Mesenchymal stem cell (in vitro differentiated cells and primary cell): ENCODE data around the gene AFF1.

Experiments
- DNase-seq: peaks from one replicate; pipeline ENCODE4 v3.0.0-alpha.2; 2013
- H2AFZ ChIP-seq: one replicate; pipeline ENCODE4 v1.6.1; 2013; ENCODE audit warnings: low read depth, mild to moderate bottlenecking, control low read depth, inconsistent platforms, low read length, moderate library complexity
- H2AK5ac ChIP-seq: 2 replicates; pipeline ENCODE4 v1.6.1; 2013; ENCODE audit warnings: low read length, moderate library complexity, mild to moderate bottlenecking, inconsistent platforms; ENCODE audit not compliant: severe bottlenecking
- H2BK120ac ChIP-seq: one replicate; pipeline ENCODE4 v1.6.1; 2013; ENCODE audit warnings: low read depth, mild to moderate bottlenecking, inconsistent platforms, low read length, moderate library complexity
- H2BK12ac ChIP-seq, 2 experiments: one replicate each; pipeline ENCODE4 v1.6.1; 2013; ENCODE audit warnings: inconsistent platforms in 2 of 2, low read length in 2 of 2, mild to moderate bottlenecking in 2 of 2, moderate library complexity in 2 of 2, control low read depth in 1 of 2
- H2BK15ac ChIP-seq: one replicate; pipeline ENCODE4 v1.6.1; 2013; ENCODE audit warnings: mild to moderate bottlenecking, low read depth, inconsistent platforms; ENCODE audit not compliant: poor library complexity, severe bottlenecking
- H2BK5ac ChIP-seq: 2 replicates; pipeline ENCODE4 v1.6.1; 2013; ENCODE audit warnings: low read depth, mild to moderate bottlenecking, low read length, control low read depth, inconsistent platforms; ENCODE audit not compliant: poor library complexity, severe bottlenecking
- H3K14ac ChIP-seq, 2 experiments: one replicate each; pipeline ENCODE4 v1.6.1; 2013; ENCODE audit warnings: inconsistent platforms in 2 of 2, low read length in 2 of 2, control low read depth in 1 of 2, mild to moderate bottlenecking in 1 of 2, moderate library complexity in 1 of 2
- H3K18ac ChIP-seq, 2 experiments: one replicate each; pipeline ENCODE4 v1.6.1; 2013; ENCODE audit warnings: inconsistent platforms in 2 of 2, low read length in 2 of 2, control low read depth in 1 of 2, low read depth in 1 of 2, mild to moderate bottlenecking in 1 of 2
- H3K23ac ChIP-seq, 2 experiments: one replicate each; pipeline ENCODE4 v1.6.1; 2013; ENCODE audit warnings: inconsistent platforms in 2 of 2, low read length in 2 of 2, mild to moderate bottlenecking in 2 of 2, moderate library complexity in 2 of 2, control low read depth in 1 of 2
- H3K27ac ChIP-seq: 2 replicates; pipeline ENCODE4 v1.5.1; 2013; ENCODE audit warnings: mild to moderate bottlenecking, moderate library complexity, low read length, control low read depth, inconsistent platforms; ENCODE audit not compliant: poor library complexity, severe bottlenecking
- H3K27me3 ChIP-seq, 2 experiments: 2 replicates each; pipeline versions ENCODE4 v1.6.1 to v1.7.0; 2013; ENCODE audit warnings: low read length in 2 of 2, mild to moderate bottlenecking in 2 of 2, moderate library complexity in 2 of 2, control low read depth in 1 of 2, inconsistent platforms in 1 of 2; ENCODE audit not compliant: control insufficient read depth in 1 of 2, insufficient read depth in 1 of 2
- H3K36me3 ChIP-seq, 2 experiments: 2 replicates each; pipeline versions ENCODE4 v1.6.1 to v1.7.0; 2013; ENCODE audit warnings: low read length in 2 of 2, control low read depth in 1 of 2, inconsistent platforms in 1 of 2, low read depth in 1 of 2, mild to moderate bottlenecking in 1 of 2; ENCODE audit not compliant: insufficient read depth in 2 of 2, control insufficient read depth in 1 of 2
- H3K4ac ChIP-seq, 2 experiments: one replicate each; pipeline ENCODE4 v1.6.1; 2013; ENCODE audit warnings: inconsistent platforms in 2 of 2, low read length in 2 of 2, mild to moderate bottlenecking in 2 of 2, moderate library complexity in 2 of 2, control low read depth in 1 of 2, low read depth in 1 of 2
- H3K4me1 ChIP-seq: 2 replicates; pipeline ENCODE4 v1.6.1; 2013; ENCODE audit warnings: low read depth, low read length, control low read depth; ENCODE audit not compliant: control insufficient read depth, insufficient read depth
- H3K4me2 ChIP-seq: 2 replicates; pipeline ENCODE4 v1.6.1; 2013; ENCODE audit warnings: low read length, mild to moderate bottlenecking, inconsistent platforms; ENCODE audit not compliant: poor library complexity, severe bottlenecking
- H3K4me3 ChIP-seq, 2 experiments: 2 replicates each; pipeline versions ENCODE4 v1.5.1 to v1.7.0; 2013; ENCODE audit warnings: low read length in 2 of 2, mild to moderate bottlenecking in 2 of 2, control low read depth in 1 of 2, low read depth in 1 of 2; ENCODE audit not compliant: insufficient read depth in 1 of 2
- H3K79me1 ChIP-seq: replicated peaks from 2 replicates; pipeline ENCODE4 v1.6.1; 2013; ENCODE audit warnings: mild to moderate bottlenecking, control low read depth, low read length, inconsistent platforms; ENCODE audit not compliant: poor library complexity, severe bottlenecking
- H3K9ac ChIP-seq: 2 replicates; pipeline ENCODE4 v1.7.0; 2013; ENCODE audit warnings: mild to moderate bottlenecking, low read length, moderate library complexity
- H3K9me3 ChIP-seq: 2 replicates; pipeline ENCODE4 v1.7.0; 2013; ENCODE audit warnings: mild to moderate bottlenecking, low read length; ENCODE audit not compliant: control insufficient read depth
- H4K8ac ChIP-seq: one replicate; pipeline ENCODE4 v1.6.1; 2013; ENCODE audit warnings: inconsistent platforms, mild to moderate bottlenecking, low read length, moderate library complexity
- H4K91ac ChIP-seq: one replicate; pipeline ENCODE4 v1.6.1; 2013; ENCODE audit warnings: mild to moderate bottlenecking, low read length, inconsistent platforms
- WGBS: methylation state at CpG from one replicate; pipeline ENCODE4 v1.1.7; 2013; ENCODE audit warnings: mixed read lengths; 5-methylcytosine and 5-hydroxymethylcytosine counted together

Gene AFF1

GRCh38 chr4:87185146-87185870, 250.5 kb downstream of the AFF1 start:
- Histone ChIP-seq H2BK5ac (no peak overlapping the region), H3K9ac (no peak overlapping the region), H4K8ac (no peak overlapping the region), H3K23ac (no peak overlapping the region), H3K4me1 (no peaks in the 10 kb centered on the region), H2BK15ac (no peak overlapping the region), H2AFZ (no peak overlapping the region), H2BK12ac (no peak overlapping the region), H3K18ac (no peak overlapping the region), H2BK120ac (no peak overlapping the region), H3K4ac (no peak overlapping the region), H3K36me3 (no peaks in the 10 kb centered on the region), H4K91ac (no peak overlapping the region), H2AK5ac (no peak overlapping the region), H3K14ac (no peak overlapping the region), H3K79me1 (peaks cover 8% of the 10 kb centered on the region), H3K9me3 (no peaks in the 10 kb centered on the region), H3K27me3 (no peaks in the 10 kb centered on the region), H3K4me3 (no peak overlapping the region), H3K4me2 (no peak overlapping the region), H3K27ac (no peak overlapping the region)
- 97% methylated on average over 5 of the region's 5 CpGs for WGBS
- DNase-seq, result no peak

GRCh38 chr4:87188048-87188447, 253.2 kb downstream of the AFF1 start:
- no peak for DNase-seq
- H3K36me3 ChIP-seq, result peaks cover 0 to 5% of the 10 kb centered on the region in 2 experiments
- H4K8ac ChIP-seq, result no peak overlapping the region
- H3K4ac ChIP-seq, result no peak overlapping the region
- H3K9me3 ChIP-seq, result no peaks in the 10 kb centered on the region
- peaks cover 10% of the 10 kb centered on the region for H3K79me1 ChIP-seq
- H4K91ac ChIP-seq, result no peak overlapping the region
- H2BK120ac ChIP-seq, result no peak overlapping the region
- H2BK12ac ChIP-seq, result no peak overlapping the region
- no peaks in the 10 kb centered on the region for H3K27me3 ChIP-seq
- H2BK5ac ChIP-seq, result no peak overlapping the region
- no peak overlapping the region for H3K4me2 ChIP-seq
- no peak overlapping the region for H3K14ac ChIP-seq
- H2BK15ac ChIP-seq, result no peak overlapping the region
- no peak overlapping the region for H3K9ac ChIP-seq
- H3K23ac ChIP-seq, result no peak overlapping the region
- no peak overlapping the region for H2AK5ac ChIP-seq
- 100% methylated on average over 2 of the region's 2 CpGs for WGBS
- no peak overlapping the region for H3K18ac ChIP-seq
- H2AFZ ChIP-seq, result no peak overlapping the region
- H3K4me3 ChIP-seq, result no peak overlapping the region
- H3K27ac ChIP-seq, result no peak overlapping the region
- no peaks in the 10 kb centered on the region for H3K4me1 ChIP-seq

GRCh38 chr4:87188932-87189331, 254.1 kb downstream of the AFF1 start:
- Histone ChIP-seq H2BK5ac (no peak overlapping the region), H3K27me3 (no peaks in the 10 kb centered on the region), H3K4ac (no peak overlapping the region), H3K4me3 (no peak overlapping the region), H3K4me2 (no peak overlapping the region), H3K27ac (no peak overlapping the region), H3K18ac (no peak overlapping the region), H4K8ac (no peak overlapping the region), H2BK120ac (no peak overlapping the region), H3K36me3 (peaks cover 0 to 5% of the 10 kb centered on the region in 2 experiments), H2BK12ac (no peak overlapping the region), H2AK5ac (no peak overlapping the region), H3K79me1 (peaks cover 9% of the 10 kb centered on the region), H2BK15ac (no peak overlapping the region), H3K9me3 (no peaks in the 10 kb centered on the region), H3K4me1 (no peaks in the 10 kb centered on the region), H4K91ac (no peak overlapping the region), H3K14ac (no peak overlapping the region), H3K23ac (no peak overlapping the region), H2AFZ (no peak overlapping the region), H3K9ac (no peak overlapping the region)
- DNase-seq, result no peak
- 93% methylated on average over 7 of the region's 7 CpGs for WGBS
